Activated T-cell treated with anti-CD3 and anti-CD28 coated beads, Interleukin-2, amount 50 U/mL, for 48 hours (primary cell): ENCODE measurements around the gene RAB4A.

Source experiments
- DNase-seq, 2 experiments: peaks; one replicate each; pipeline ENCODE4 v3.0.0-alpha.2; 2020

RAB4A gene

DNA sequence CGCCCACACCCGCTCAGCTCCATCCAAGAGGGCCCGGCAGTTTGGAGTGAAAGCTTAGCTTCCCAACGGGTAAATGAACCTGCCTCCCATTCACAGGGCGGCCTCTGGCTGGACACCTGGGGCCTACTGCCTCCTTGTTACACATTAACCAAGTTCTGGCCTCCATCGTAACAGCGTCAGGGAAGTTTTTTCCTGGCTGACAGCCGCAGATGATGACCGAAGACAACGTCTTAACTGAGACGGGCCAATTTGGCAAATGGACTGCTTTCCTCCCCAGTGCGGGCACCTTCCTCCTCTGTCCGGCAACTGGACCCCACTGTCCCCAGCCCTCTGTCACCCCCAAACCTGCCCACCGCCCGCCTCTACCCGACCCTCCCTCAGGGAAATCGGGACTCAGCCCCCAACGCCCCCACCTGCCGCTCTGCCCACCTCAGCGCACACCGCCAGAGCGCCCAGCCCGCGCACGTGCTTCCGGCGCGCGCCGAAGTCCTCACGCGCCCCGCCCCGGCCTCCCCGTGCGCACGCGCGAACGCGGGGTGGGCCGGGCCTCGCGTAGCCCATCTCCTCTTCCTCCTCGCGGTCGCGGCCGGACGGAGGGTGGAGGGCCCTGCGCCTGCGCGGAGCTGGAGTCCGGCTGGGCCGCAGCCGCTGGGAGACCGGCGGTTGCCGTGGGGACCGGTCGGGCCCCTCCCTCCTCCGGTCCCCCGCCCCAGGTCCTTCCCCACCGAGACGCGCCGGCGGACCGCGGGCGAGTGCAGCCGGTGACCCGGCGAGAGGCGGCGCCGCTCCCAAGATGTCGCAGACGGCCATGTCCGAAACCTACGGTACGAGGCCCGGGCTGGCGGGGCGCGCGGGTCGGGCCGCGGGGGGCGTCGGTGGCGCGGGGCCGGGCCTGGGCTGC, at the start of gene RAB4A:
Gene RAB4A (plus strand): TSS at position 565 of the 901 bp plus-strand sequence. CDS start 229 bp downstream, at position 794.
- peak; percentile 82 to 85 for DNase-seq

DNA sequence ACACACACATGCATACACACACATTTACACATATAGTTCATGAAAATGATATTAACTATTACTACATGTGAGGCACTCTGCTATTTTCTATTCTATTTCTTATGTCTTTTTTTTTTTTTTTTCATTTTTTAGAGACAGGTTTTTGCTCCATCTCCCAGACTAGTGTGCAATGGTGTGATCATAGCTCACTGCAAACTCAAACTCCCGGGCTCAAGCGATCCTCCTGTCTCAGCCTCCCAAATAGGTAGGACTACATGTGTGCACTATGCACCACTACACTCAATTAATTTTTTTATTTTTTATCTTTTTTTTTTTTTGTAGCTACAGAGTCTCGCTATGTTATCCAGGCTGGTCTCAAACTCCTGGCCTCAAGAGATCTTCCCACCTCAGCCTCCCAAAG, 48.8 kb upstream of the RAB4A start:
- DNase-seq, result no peak

DNA sequence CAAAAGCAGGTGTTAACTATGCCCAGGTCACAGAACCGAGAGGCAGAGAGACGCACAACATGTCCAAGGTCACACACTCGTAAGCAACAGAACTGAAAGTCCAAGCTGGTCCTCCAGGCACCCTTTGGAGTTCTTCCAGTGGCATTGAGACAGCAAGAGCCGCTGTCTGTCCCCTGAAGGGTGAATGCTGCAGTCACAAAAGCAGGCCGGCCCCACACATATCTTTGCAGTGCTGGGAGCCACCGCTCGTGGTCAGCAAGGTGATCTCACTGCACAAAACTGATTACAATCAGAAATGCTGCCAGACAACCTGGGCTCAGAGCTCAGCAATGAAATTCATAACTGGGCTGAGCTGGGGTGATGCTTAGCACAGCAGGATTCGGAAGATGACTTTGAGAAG, 47.4 kb upstream of the RAB4A start:
- DNase-seq, result no peak

GRCh38 chr1:229224308-229224707, 46.6 kb upstream of the RAB4A start:
- no peak for DNase-seq

DNA sequence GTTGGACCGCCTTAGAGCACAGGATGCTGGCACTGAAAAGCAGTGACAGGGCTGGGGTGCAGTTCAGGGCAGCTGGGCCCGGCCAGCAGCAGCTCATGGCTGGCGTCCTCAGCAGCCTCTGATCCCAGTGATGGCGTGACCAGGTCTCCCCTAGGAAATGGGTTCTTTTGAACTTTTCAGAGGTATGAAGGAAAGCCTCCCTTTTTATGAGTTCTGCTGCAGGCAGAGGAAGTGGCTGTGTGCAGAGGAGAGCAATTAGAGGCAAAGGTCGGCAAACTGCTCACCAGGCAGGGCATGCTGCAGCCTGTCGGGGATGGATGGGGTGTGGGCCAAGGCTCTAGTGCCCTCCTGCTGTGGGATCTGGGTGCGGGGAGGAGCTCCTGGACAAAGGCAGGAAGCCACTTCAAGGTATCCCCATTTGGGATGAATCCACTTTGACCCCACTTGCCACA, 45.6 kb upstream of the RAB4A start:
- no peak for DNase-seq

DNA sequence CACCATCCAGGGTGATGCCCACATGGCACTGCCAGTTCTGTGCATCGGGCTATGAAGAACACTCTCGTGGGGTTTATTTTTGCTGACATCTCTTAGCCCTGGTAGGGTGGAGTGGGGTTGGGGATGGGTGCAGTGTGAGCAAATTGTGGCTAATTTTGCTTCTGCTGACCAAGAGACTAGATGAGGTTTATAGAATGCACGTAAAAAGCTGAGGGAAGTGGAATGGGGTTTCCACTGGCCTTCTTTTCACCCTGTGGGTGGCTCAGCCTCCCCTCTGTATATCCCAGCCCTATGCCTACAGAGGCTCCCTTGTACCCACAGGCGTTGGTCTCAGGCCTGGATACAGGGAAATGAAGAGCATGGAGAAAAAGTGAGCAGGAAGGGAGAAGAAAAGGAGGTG, 44.1 kb upstream of the RAB4A start:
- DNase-seq, result no peak

DNA sequence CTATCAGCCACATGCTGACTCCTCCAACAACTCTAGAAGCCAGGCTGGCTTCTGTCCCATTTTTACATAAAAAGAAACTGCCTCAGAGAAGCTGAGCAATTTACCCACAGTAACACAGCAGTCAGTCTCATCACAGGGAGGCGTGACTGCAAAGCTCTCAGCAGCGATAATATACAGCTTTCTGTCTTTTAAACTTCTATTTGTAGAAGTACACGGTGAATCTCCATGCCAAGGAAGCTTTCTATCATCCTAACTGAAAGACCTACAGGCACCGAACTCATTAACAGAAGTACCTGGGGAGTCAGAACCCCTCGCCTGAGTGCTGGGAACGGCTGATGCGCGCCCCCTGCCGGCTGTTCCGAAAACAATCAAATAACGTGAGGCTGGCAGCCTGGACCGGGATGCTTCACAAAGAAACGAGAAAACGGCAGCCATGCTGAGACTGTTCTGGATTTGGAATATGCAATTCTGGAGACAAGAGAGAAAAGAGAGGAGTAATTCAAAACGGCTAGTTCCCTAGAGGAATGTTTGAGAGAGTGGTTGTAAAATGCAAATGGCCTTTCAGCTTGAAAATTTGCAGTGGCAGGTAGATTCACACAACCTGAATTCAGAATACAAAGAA, 43.5 kb upstream of the RAB4A start:
- DNase-seq, result peak; percentile 85 to 86

GRCh38 chr1:229228522-229228921, 42.4 kb upstream of the RAB4A start:
- no peak for DNase-seq

DNA sequence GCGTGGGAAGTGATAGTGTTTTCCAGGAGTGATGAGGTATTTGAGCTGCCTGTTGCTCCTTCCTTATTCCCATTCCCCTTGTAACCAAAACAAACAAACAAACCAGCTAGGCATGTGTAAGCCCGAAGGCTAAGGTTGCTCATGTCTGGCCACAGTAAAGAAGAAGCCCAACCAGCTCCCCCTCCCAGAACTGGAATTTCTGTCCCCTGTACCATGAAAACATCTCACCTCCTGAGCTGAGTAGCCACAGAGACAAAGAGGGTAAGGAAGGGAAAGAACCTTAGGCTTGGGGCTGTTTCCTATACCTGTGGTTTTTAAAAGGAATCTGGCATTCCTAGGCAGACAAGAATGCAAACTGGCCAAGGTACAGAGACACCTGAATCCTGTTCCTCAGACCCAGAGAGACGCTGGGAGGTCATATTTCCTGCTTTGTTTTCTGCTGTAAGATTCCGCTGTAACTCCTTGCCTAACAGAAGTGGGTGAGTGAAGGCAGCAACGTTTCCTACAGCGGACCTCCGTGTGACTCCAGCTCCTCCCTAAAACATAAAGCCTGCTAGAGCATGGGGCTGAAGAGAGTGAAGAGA, 41.7 kb upstream of the RAB4A start:
- DNase-seq, result no peak

DNA sequence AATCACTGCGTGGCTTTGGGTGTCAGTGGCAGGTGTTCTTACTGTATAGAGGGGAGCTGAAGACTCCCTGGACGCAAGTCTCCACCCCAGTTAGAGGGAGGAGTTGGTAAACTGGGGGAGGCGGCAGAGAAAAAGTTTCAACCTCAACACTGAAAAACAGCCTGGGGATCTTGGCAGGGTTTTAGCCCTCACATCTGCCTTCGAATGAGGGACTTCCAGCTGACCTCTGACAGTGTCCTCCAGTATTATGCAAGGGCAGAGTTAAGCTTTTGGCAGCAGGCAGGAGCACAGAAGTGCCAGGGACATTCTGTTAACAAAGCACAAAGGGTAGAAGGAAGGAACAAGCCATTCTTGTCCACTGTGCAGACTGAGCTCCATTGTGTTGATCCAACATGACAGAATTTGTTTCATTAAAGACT, 41.2 kb upstream of the RAB4A start:
- no peak for DNase-seq

DNA sequence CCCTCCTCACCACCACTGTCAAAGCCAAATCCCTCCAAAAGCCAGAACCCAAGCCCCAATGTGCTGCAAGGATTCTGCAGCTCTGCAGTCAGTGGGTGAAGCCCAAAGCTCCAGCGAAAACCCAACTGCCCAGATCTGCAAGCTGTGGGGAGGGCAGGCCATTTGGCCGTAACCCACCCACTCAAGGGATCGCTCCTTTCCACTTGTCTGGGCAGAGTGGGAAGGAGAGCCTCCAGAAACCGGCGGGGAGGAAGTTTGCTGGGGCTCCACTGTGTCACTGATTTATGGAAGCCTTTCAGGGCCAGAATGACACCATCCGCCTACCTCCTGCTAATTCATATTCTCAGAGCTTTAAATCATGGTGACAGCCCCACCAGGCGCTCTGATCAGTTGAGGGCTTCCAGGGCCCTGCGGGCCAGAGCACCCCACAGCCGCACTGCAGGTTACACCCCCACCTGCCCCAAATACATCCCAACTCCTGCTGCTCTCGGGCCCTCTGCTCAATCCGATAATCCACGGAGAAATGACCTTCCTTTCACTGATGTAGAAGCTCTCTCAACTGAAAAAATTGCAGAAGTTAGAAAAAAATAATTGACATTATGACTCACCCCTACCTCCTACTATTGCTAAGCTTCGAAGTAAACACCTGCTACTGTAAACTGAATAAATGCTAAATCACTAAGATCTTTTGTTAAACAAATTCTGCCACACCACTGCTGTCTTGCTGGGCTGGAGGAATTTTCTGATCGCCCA, 40.6 kb upstream of the RAB4A start:
- DNase-seq, result no peak

DNA sequence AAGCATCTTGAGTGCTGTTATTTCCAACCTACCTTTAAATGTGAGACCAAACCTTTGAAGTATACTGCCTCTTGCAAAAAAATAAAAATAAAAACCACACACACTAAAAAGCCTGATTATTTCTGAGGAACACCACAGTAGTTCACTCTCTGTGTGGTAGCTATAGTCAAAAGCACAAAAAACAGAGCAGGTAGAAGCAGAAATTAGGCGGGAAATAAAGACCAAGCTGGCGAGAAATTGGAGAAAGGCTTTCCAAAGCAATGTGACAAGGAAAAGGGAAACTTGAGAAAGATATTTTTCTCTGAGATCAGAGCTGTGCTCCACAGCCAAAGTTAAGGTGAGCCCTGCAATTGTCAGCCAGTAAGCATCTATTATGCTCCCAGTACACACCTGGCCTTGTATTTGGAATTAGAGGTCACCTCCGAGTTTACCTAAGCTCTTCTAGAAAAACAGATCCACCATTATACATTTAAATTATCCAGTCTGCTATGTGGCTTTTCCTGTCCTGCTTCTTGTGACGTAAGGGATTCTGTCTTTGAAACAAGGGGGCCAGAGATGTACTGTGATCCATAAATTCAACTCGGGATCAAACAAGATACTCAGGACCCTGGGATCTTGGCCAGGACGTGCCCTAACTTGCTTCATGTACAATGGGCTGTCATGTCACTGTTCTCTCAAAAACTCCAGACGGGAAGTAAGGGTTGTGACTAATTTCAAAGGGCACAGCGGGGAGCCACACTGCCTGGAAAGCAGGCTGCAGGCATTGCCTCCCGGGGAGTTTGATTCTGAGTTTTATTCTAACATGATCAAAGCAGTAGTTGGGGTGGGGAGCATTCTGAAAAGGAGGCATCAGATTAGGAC, 39.8 kb upstream of the RAB4A start:
- DNase-seq, result no peak

GRCh38 chr1:229231754-229232119, 39.2 kb upstream of the RAB4A start:
- DNase-seq, result no peak

DNA sequence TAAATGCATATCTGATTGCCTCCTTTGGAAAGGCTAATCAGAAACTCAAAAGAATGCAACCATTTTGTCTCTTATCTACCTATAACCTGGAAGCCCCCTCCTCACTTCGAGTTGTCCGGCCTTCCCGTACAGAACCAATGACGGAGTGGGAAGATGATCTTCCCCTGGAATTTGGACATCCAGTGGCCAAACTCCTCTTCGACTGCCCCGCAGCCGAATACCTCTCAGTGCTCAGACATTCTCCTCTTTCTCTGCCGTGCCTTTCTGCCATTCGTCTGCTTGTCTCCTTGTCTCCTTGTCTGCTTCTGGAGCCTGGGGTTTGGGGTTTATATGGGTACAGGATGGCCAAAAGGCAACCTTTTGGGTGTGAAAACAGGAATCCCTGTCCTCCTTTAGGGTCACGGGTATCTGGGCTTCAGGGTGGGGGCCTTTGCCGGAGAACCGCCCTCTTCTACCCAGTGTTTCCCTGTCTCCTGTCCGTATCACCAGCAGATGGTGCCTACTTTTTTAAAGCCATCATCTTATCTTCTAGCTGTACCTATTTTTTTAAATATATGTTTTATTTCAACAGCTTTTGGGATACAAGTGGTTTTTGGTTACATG, 35.9 kb upstream of the RAB4A start:
- DNase-seq, result no peak

DNA sequence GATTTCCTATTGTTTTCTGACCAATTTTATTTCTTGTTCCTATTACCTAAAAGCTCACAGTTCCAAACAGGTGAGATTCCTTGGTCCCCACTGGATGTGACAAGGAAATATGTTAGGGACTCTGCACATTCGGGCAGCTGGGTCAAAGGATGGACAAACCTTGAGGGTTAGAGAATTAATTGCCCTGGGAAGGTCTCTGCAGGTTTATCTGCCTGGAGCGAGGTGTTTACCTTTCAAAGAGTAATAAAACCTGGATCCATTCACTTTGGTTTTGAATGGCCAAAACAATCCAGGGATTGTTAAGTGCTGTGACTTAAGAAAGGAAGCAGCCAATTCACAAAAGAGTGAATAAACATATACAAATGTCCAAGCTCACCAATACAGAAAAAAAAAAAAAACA, 33.6 kb upstream of the RAB4A start:
- DNase-seq, result no peak

- no peak for DNase-seq
Observed at GRCh38 chr1:229238231-229238630, 32.7 kb upstream of the RAB4A start.

DNA sequence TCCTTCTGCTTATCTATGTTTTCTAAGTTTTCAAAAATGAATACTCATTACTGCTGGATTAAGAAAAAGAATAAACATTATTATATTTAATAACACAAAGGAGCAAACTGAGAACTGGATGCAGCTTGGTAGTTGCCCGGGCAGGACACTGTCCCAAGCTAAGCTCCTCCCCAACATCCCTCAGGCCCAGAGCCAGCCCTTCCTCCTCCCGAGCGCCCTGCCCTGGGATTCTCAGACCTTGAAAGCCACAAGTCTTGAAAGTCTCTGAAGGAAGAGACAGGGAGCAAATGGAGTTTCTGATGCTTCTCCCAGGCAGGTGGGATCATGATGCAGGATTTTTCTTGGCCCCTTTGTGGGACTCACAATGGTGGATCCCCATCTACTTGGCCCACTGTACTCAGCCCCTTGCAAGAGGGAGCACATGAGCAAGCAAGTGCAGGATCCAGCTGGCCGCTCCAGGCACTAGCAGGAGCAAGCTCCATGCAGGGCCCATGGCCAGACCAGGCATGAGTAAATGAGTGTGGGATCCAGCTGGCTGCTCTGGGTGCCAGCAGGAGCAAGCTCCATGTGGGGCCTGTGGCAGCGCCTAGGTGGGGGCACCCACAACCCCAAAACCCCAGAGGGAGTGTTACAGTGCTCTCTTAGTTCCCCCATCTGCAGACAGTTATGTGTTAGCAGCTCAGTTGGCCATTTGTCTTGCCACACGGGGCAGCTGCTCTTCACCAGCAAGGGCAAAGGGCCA, 32.1 kb upstream of the RAB4A start:
- DNase-seq, result no peak

- DNase-seq, result no peak
Observed at GRCh38 chr1:229240532-229240931, 30.4 kb upstream of the RAB4A start.

DNA sequence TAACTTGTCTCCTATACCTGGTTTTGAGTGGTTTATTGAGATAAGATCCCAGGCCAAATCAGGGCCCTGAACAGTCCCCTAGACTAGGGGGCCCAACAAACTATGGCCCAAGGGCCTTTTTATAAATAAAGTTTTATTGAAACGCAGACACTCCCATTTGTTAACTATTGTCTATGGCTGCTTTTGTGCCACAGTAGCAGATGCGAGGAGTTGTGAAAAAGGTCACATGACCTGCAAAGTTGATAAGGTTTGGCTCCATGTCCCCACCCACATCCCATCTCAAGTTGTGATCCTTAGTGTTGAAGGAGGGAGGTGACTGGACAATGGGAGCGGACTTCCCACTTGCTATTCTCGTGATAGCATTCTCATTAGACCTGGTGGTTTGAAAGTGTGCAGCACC, 29.5 kb upstream of the RAB4A start:
- no peak for DNase-seq

DNA sequence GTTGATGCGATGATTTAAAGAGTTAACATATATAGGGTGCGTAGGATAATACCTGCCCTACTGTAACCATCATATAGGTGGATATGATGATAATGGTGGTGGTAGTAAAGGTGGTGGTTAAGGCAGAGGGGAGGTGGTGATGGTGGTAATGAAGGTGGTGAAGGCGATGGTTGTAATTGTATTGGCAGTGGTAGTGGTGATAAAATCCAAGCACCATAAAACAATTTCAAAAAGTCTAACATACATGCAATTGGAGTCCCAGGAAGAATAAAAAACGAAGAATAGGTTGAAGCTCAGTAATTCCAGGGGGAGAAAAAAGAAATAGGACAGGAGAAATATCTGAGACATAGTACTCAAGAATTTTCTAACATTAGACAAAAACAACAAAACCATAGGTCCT, 27.3 kb upstream of the RAB4A start:
- DNase-seq, result no peak

- no peak for DNase-seq
Observed at GRCh38 chr1:229244091-229244490, 26.8 kb upstream of the RAB4A start.
